GM18861 (cell line): Measurements from ENCODE around the gene LDHAL6A.
"Not testable (repeated sequence)": the region's sequence is repeated elsewhere in the genome, so short reads cannot be mapped to it uniquely, and the experiment has no call there.

Source experiments
- ATAC-seq: cut with Tn5 transposase; IDR thresholded peaks from one replicate; pipeline ENCODE4 v1.9.1; 2021; ENCODE audit not compliant: unreplicated experiment

The LDHAL6A gene

GRCh38 chr11:18455686-18456372 is at the start of gene LDHAL6A:
Gene LDHAL6A, plus strand, starts transcription at chr11:18455856. Its CDS starts 825 bp downstream, at chr11:18456681.
- no peak for ATAC-seq

DNA sequence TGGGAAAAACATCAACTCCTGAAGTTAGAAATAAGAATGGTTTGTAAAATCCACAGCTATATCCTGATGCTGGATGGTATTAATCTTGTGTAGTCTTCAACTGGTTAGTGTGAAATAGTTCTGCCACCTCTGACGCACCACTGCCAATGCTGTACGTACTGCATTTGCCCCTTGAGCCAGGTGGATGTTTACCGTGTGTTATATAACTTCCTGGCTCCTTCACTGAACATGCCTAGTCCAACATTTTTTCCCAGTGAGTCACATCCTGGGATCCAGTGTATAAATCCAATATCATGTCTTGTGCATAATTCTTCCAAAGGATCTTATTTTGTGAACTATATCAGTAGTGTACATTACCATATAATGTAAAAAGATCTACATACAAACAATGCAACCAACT is 48.3 kb upstream of the LDHAL6A start:
- not testable (repeated sequence) for ATAC-seq

DNA sequence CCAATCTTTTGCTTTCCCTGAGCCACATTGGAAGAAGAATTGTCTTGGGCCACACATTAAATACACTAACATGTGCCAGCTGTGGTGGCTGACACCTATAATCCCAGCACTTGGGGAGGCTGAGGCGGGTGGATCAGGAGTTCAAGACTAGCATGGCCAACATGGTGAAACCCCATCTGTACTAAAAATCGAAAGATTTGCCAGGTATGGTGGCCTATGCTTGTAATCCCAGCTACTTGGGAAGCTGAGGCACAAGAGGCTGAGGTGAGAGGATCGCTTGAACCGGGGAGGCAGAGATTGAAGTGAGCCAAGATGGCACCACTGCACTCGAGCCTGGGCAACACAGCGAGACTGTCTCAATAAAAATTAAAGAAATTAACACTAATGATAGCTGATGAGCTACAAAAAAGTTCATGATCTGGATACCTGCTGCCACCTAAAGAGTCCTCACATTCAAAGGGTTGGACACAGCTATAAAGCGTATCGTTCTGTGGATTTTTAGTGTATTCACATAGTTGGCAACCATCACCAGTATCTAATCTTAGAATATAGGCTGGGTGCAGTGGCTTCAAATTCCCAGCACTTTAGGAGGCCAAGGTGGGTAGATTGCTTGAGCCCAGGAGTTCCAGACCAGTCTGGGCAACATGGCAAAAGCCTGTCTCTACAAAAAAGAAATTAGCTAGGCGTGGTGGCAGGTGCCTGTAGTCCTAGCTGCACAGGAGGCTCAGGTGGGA is 46.9 kb upstream of the LDHAL6A start:
- ATAC-seq, result no peak

GRCh38 chr11:18416459-18416858 is 39.2 kb upstream of the LDHAL6A start:
- no peak for ATAC-seq

- ATAC-seq, result no peak
Observed at GRCh38 chr11:18419040-18419439, 36.6 kb upstream of the LDHAL6A start.

GRCh38 chr11:18420067-18420466 is 35.6 kb upstream of the LDHAL6A start:
- ATAC-seq, result no peak

DNA sequence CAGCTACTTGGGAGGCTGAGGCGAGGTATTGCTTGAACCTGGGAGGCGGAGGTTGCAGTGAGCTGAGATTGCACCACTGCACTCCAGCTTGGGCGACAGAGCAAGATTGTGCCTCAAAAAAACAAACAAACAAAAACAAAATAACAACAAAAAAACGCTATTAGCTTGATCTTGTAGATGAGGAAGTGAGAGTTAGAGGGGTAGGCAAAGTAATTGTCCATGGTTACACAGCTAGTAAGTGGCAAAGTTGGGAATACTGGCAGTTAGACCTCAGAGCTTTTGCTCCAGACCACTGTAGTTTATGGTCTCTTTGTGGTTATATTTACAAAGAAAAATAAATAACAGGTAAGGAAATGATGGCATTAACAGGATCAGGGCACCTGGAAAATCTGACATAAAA is 28.4 kb upstream of the LDHAL6A start:
- no peak for ATAC-seq

GRCh38 chr11:18429332-18429731 is 26.3 kb upstream of the LDHAL6A start:
- ATAC-seq, result no peak

- ATAC-seq, result no peak
Observed at GRCh38 chr11:18438691-18439090, 17.0 kb upstream of the LDHAL6A start.

GRCh38 chr11:18449251-18449650 is 6.4 kb upstream of the LDHAL6A start:
- no peak for ATAC-seq

- no peak for ATAC-seq
Observed at GRCh38 chr11:18452927-18453326, 2.7 kb upstream of the LDHAL6A start.

DNA sequence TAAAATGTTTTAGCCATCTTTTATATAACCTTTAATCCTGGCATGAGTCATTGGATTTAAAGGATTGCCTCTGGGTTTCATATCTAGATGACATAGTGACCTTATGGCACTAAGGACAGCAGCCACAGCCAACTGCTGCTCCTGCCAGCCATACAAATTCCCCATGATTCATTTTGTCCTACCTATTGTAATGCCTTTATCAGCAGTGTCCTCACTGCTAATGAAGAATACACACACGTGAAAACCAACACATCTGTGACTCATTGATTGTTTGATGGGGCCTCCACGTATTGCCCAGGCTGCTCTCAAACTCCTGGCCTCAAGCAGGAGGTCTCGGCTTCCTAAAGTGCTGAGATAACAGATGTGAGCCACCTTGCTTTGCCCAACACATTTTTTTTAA is 1.8 kb downstream of the LDHAL6A start:
- ATAC-seq, result no peak

GRCh38 chr11:18459634-18460033 is 4.0 kb downstream of the LDHAL6A start:
- ATAC-seq, result no peak

GRCh38 chr11:18461909-18462308 is 6.3 kb downstream of the LDHAL6A start:
- ATAC-seq, result no peak

DNA sequence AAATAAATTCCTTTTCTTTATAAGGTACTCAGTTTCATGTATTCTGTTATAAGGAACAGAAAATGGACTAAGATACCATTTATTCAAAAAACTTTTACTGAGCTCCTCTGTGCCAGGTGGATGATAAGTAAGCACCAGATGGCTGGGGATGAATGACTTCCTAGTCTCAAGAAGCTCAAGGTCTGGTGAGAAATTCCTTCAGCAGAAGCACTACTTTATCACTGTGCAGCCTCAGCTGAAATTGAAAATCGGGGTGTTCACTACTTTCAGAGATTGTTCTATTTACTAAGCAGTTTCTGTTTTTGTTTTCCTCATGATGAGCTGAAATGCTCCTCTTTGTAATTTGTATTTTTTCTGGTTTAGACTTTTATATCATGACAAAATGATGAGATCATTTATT is 7.8 kb downstream of the LDHAL6A start:
- ATAC-seq, result no peak

- no peak for ATAC-seq
Observed at GRCh38 chr11:18466402-18466801, 10.7 kb downstream of the LDHAL6A start.

DNA sequence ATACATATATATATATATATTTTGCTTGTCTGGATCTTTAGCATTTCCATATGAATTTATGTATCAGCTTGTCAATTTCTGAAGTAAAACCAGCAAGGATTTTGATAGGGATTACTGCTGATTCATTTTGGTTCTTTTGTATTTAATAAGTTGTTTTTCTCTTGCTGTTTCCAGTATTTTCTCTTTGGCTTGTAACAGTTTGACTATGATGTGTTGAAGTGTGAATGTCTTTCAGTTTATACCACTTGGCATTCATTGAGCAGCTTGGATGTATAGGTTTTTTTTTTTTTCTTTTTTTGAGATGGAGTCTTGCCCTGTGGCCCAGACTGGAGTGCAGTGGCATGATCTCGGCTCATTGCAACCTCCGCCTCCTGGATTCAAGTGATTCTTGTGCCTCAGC is 12.4 kb downstream of the LDHAL6A start:
- ATAC-seq, result no peak

DNA sequence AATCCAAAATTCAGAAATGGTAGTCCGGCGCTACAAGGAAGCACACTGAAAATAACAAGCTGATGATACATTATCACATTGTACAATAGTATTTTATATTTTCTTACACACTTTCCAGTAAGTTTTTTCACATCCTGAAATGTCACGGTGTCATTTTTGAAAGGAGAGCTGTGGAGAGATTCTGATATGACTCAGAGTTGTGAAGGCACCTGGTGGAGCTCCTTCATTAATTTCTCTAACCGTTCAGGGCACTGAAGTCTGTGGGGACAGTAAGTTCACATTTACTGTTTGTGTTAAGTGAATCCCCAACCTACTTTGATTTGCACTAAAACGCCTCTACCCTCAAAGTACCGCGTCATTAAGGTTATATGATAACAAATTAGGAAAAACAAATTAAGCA is 13.3 kb downstream of the LDHAL6A start:
- ATAC-seq, result no peak

- no peak for ATAC-seq
Observed at GRCh38 chr11:18471995-18472394, 16.3 kb downstream of the LDHAL6A start.

DNA sequence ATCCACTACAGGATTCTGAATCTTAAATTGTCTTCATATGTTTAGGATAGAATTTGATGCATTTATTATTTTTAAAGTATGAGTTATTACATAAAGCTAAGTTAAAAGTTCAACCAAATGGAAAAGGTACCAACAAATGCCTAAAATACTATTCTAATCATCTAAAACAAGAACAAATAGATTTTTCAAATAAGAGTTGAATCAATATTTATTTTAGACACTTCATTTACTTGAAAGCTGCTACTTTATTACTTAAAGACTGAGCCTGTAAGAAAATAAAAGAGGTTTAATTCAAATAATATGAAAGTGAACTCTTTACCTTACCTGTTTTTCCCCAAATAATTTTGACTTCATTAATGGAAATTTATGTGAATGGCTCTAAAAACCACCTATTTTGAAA is 16.9 kb downstream of the LDHAL6A start:
- no peak for ATAC-seq

DNA sequence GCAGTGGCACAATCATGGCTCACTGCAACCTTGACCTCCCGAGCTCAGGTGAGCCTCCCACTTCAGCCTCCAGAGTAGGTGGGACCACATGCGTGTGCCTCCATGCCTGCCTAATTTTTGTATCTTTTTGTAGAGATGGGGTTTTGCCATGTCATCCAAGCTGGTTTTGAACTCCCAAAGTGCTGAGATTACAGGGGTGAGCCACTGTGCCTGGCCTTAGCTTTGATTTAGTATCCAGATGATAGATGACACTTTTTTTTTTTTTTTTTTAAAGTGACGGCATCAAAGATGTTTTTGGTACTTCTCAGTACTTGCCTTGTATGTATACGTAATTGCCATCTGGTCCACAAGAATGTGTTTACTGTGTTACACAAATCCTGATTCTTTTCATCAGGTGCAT is 23.4 kb downstream of the LDHAL6A start:
- no peak for ATAC-seq

- ATAC-seq, result peak; percentile 63
Observed at GRCh38 chr11:18485913-18486528, 30.4 kb downstream of the LDHAL6A start.
